Measurements from ENCODE around the gene C16orf78. TPM values are rescaled to one million over a fixed set of nuclear protein-coding genes. Genes with fewer than 3 reads are reported as not detected.

Gene C16orf78
- total and polyA plus RNA-seq, 10 donors: not detected

DNA sequence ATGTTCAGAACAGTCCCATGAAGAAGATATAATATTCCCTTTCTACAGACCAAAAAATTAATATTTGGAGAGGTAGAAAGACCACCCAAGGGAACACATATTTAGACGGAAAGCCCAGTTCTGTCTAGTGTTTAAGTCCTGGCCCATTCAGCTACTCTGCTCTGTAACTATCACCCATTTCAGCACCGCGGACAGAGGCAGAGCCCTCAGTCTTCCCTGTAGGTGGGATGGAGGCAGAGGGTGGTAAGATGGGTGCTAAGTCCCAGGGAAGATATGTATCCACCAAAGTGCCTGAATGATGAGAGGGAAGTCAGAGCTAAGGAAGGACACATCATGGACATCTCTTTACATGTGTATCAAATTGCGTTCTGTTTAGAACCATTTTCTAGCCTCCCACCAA is 27.8 kb upstream of the C16orf78 start:
- H3K9me3 ChIP-seq: no peaks in the 10 kb centered on the region
- no peaks in the 10 kb centered on the region for H3K36me3 ChIP-seq
- DNase-seq: no peak
- no peak for TF ChIP-seq POLR2AphosphoS5 (IDR thresholded peaks at IDR 0.05)
- TF ChIP-seq, protein P1, sequence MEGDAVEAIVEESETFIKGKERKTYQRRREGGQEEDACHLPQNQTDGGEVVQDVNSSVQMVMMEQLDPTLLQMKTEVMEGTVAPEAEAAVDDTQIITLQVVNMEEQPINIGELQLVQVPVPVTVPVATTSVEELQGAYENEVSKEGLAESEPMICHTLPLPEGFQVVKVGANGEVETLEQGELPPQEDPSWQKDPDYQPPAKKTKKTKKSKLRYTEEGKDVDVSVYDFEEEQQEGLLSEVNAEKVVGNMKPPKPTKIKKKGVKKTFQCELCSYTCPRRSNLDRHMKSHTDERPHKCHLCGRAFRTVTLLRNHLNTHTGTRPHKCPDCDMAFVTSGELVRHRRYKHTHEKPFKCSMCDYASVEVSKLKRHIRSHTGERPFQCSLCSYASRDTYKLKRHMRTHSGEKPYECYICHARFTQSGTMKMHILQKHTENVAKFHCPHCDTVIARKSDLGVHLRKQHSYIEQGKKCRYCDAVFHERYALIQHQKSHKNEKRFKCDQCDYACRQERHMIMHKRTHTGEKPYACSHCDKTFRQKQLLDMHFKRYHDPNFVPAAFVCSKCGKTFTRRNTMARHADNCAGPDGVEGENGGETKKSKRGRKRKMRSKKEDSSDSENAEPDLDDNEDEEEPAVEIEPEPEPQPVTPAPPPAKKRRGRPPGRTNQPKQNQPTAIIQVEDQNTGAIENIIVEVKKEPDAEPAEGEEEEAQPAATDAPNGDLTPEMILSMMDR (IDR thresholded peaks at IDR 0.05 in 8 of 11, conservative IDR thresholded peaks at IDR 0.05 in 3 of 11): no peak
- no peak for TF ChIP-seq POLR2A (IDR thresholded peaks at IDR 0.05)
- intact Hi-C loops (cut with DNase I; ENCODE audit: low total_unique reads): no loop called here
- no peak overlapping the region for H3K4me3 ChIP-seq
- H3K4me1 ChIP-seq: no peaks in the 10 kb centered on the region
- H3K27ac ChIP-seq: no peak overlapping the region
- peaks cover 0 to 42% (median 4%) of the 10 kb centered on the region in 7 donors for H3K27me3 ChIP-seq (replicated peaks in 1 of 7)
- WGBS, 5 donors: 27 to 35% (median 31%) methylated on average over 4 of the region's 4 CpGs

DNA sequence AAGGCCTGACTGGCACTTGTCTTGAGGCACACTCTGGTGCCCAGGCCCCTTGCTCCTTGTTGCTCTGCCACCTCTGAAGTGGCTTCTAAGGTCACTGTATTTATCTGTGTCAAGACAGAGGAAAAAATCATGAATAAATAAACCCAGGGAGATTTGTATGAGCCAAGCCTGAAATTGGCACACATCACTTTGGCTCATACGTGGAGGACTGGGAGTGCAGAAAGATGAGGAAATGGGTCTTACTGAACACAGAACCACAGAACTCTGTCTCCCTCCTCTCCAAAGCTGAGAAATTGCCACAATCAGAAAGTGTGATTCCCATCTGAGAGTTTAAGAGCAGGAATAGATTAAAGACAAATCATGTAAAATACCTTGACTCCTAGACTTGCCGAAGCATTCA is 27.1 kb upstream of the C16orf78 start:
- Histone ChIP-seq H3K36me3 (no peaks in the 10 kb centered on the region), H3K9me3 (no peaks in the 10 kb centered on the region), H3K4me1 (no peaks in the 10 kb centered on the region), H3K27me3 (replicated peaks in 1 of 7) (peaks cover 0 to 42% (median 4%) of the 10 kb centered on the region in 7 donors), H3K4me3 (no peak overlapping the region), H3K27ac (no peak overlapping the region)
- intact Hi-C loops (cut with DNase I; ENCODE audit: low total_unique reads): no loop called here
- 63 to 84% (median 75%) methylated on average over 2 of the region's 2 CpGs for WGBS, 5 donors
- TF ChIP-seq POLR2AphosphoS5 (IDR thresholded peaks at IDR 0.05): no peak
- TF ChIP-seq POLR2A (IDR thresholded peaks at IDR 0.05): no peak
- TF ChIP-seq, protein P1 (IDR thresholded peaks at IDR 0.05 in 8 of 11, conservative IDR thresholded peaks at IDR 0.05 in 3 of 11): no peak
- no peak for DNase-seq

DNA sequence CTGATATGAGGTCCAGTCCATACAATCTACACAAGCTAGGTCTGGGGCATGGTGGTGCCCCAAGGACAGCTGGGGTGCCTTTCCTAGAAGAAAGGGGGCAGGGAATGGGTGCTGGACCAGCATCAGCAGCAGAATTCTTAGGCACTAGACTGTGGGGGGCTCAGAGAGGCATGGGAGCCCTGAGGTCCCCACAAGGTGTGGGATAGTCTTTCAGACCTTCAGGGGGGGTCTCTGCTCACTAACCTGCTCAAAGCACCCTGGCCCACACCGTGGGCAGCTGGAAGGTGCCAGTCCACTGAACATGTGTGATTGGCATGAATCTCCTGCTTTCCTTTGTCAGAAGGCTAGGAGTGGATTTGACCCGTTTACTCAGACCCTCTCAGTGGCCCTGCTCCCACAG is 26.1 kb upstream of the C16orf78 start:
- 54 to 80% (median 69%) methylated on average over 1 to 2 of the region's 2 CpGs for WGBS, 5 donors
- Histone ChIP-seq H3K27me3 (replicated peaks in 1 of 7) (peaks cover 0 to 39% (median 4%) of the 10 kb centered on the region in 7 donors), H3K36me3 (no peaks in the 10 kb centered on the region), H3K27ac (no peak overlapping the region), H3K4me1 (peaks cover 0 to 3% (median under 1%) of the 10 kb centered on the region in 6 donors), H3K9me3 (no peaks in the 10 kb centered on the region), H3K4me3 (no peak overlapping the region)
- no peak for TF ChIP-seq POLR2AphosphoS5 (IDR thresholded peaks at IDR 0.05)
- TF ChIP-seq, protein P1 (IDR thresholded peaks at IDR 0.05 in 8 of 11, conservative IDR thresholded peaks at IDR 0.05 in 3 of 11): no peak
- no peak for TF ChIP-seq POLR2A (IDR thresholded peaks at IDR 0.05)
- intact Hi-C loops (cut with DNase I; ENCODE audit: low total_unique reads): no loop called here
- DNase-seq: no peak

DNA sequence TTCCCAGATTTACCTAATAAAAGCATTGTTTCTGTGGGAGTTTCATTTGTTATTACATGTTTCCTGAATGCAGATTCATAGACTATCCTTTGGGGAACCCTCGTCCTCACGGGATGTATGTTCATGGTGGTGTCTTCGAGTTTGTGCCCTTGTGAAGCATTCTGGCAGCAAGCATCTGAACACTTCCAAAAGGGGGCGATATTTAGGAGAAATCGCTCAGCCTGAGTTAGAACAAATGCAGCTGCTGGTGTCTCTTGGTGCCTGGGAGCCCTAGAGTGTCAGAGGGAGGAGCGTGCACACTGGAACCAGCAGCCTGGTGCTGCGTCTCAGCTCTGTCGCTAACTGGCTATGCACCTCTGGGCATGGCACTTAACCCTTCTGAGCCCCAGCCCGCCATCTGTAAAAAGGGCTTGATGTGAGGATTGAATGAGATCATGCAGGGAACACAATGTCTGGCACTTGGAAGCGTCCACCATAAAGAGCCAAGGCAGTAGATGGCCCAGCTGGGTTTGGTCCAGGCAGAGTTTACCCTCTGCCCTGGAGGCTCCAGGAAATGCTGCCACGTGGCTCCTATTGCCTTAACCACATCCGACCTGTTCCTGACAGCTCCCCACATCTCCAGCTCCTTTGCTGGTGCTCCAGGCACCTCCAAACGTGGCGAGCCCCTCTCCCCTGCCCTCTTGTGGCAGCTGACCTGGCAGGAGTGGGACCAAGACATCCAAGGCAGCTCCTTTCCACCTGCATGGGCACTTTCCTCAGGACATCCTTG is 25.0 kb upstream of the C16orf78 start:
- intact Hi-C loops (cut with DNase I; ENCODE audit: low total_unique reads): no loop called here
- WGBS, 5 donors: 37 to 47% (median 45%) methylated on average over 10 to 14 of the region's 14 CpGs
- H3K27me3 ChIP-seq (replicated peaks in 1 of 7): peaks cover 0 to 46% (median 4%) of the 10 kb centered on the region in 7 donors

More for the DNA sequence above, 25.0 kb upstream of the C16orf78 start:
- H3K9me3 ChIP-seq: no peaks in the 10 kb centered on the region
- TF ChIP-seq POLR2AphosphoS5 (IDR thresholded peaks at IDR 0.05) (no peak), POLR2A (IDR thresholded peaks at IDR 0.05) (no peak)
- TF ChIP-seq, protein P1 (IDR thresholded peaks at IDR 0.05 in 8 of 11, conservative IDR thresholded peaks at IDR 0.05 in 3 of 11): no peak
- no peak overlapping the region for H3K4me3 ChIP-seq
- no peaks in the 10 kb centered on the region for H3K36me3 ChIP-seq
- DNase-seq: no peak
- no peak overlapping the region for H3K27ac ChIP-seq
- peaks cover 0 to 13% (median 5%) of the 10 kb centered on the region in 6 donors for H3K4me1 ChIP-seq

Data from spleen (tissue), 11 donors.